SKM-1 treated with dmso at 0.1 percent for 144 hours (cell line): ENCODE results near the gene PTPRE.
A peak's percentile ranks its signal among the peaks of the same experiment; 100 is the strongest.

Experiments used
- DNase-seq: peaks from one replicate; lab custom pipeline; 2025; ENCODE audit not compliant: unreplicated experiment; lab: John Stamatoyannopoulos, UW

PTPRE gene

GRCh38 chr10:128056303-128057050 lies 149.6 kb downstream of the PTPRE start:
- DNase-seq, result no peak

- DNase-seq, result no peak
These were observed 151.3 kb downstream of the PTPRE start for GRCh38 chr10:128058106-128058749.

- no peak for DNase-seq
These were observed 151.8 kb downstream of the PTPRE start for GRCh38 chr10:128058750-128059134.

- no peak for DNase-seq
These were observed 152.5 kb downstream of the PTPRE start for GRCh38 chr10:128059266-128059981.

GRCh38 chr10:128059982-128060293 lies 153.0 kb downstream of the PTPRE start:
- no peak for DNase-seq

- DNase-seq, result no peak
These were observed 153.7 kb downstream of the PTPRE start for GRCh38 chr10:128060341-128061250.

- no peak for DNase-seq
These were observed 154.7 kb downstream of the PTPRE start for GRCh38 chr10:128061306-128062300.

GRCh38 chr10:128062331-128062880 lies 155.5 kb downstream of the PTPRE start:
- DNase-seq, result peak; percentile 34

GRCh38 chr10:128062881-128063563 lies 156.1 kb downstream of the PTPRE start:
- peak; percentile 89 for DNase-seq

GRCh38 chr10:128063736-128064107 lies 156.8 kb downstream of the PTPRE start:
- DNase-seq, result no peak

- DNase-seq, result peak; percentile 99
These were observed 157.4 kb downstream of the PTPRE start for GRCh38 chr10:128064108-128064969.

GRCh38 chr10:128064970-128065580 lies 158.2 kb downstream of the PTPRE start:
- DNase-seq, result peak; percentile 80

- no peak for DNase-seq
These were observed 159.1 kb downstream of the PTPRE start for GRCh38 chr10:128065881-128066534.

- DNase-seq, result no peak
These were observed 160.0 kb downstream of the PTPRE start for GRCh38 chr10:128066870-128067382.

- DNase-seq, result no peak
These were observed 160.9 kb downstream of the PTPRE start for GRCh38 chr10:128067691-128068397.
